Left cardiac atrium (tissue), 4 donors: ENCODE measurements around the gene UQCC3. TPM values are rescaled to one million over a fixed set of nuclear protein-coding genes. Genes with fewer than 3 reads are reported as not detected.
"Not testable (repeated sequence)": the region's sequence is repeated elsewhere in the genome, so short reads cannot be mapped to it uniquely, and the experiment has no call there.

Experiments used
- ATAC-seq, 2 donors: fragments of 200-7000 bp; cut with Tn5 transposase; one replicate each; pipeline ENCODE4 v1.9.1; 2020; ENCODE audit warnings: mild to moderate bottlenecking in 2 of 2, moderate library complexity in 2 of 2
- DNase-seq: peaks from one replicate; pipeline ENCODE4 v3.0.0-alpha.2; 2020
- intact Hi-C, 2 donors: fragments of 100-400 bp; cut with DNase I; formaldehyde crosslinking; loops; one replicate each; pipeline versions ENCODE4 v1.14.1 to v1.15.1; 2022 to 2023
- total RNA-seq, 2 donors: library from RNA; stranded (reverse); fragmentation: NEBNext Ultra II Directional; extraction: Animal tissue kit (Norgen Biotek cat#: 25700); gene quantifications; one replicate each; pipeline ENCODE4 v1.2.1, GENCODE V29; 2021
- donor health status: DM: no; HTN: yes; CAD: no.
- donor health status: DM: no; HTN: yes; CAD: no; lungs with severe emphysema.
- donor health status: DM: yes; HTN: yes; CAD: no.
- donor health status: Dilated cardiomyopathy.

UQCC3 gene
- total RNA-seq, 2 donors from 2014 or later: 6.2 to 7.0 TPM

GRCh38 chr11:62688491-62688890 is 17.0 kb downstream of the UQCC3 start:
- intact Hi-C loops: no loop called here
- no peak for DNase-seq
- peak in 1 of 2 donors; percentile 35 for ATAC-seq

GRCh38 chr11:62689421-62690183 is 18.1 kb downstream of the UQCC3 start, which contains the start of gene LRRN4CL:
LRRN4CL (minus strand) TSS chr11:62689530; CDS start chr11:62688508, 1,022 bp downstream.
- intact Hi-C loops: loop anchor here (10.0 kb wide), 2 partner anchors 295 to 305 kb away; no protein-coding TSS in a partner anchor
- ATAC-seq (peak; percentile 80 to 88), DNase-seq (peak; percentile 82)

DNA sequence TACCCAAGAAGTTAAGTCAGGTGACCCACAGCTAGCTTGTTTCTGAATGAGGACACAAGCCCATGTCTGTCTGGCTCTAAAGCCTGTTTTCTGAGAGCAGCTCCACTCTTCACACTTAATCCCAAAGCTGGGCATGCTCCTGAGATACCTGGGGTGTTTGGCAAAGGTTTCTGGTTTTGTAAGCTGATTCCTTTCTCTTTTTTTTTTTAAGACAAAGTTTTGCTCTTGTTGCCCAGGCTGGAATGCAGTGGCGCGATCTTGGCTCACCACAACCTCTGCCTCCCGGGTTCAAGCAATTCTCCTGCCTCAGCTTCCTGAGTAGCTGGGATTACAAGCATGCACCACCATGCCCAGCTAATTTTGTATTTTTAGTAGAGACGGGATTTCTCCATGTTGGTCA is 22.2 kb downstream of the UQCC3 start:
- ATAC-seq, DNase-seq: not testable (repeated sequence)
- intact Hi-C loops: loop anchor here (10.0 kb wide), 2 partner anchors 299 to 309 kb away; no protein-coding TSS in a partner anchor

DNA sequence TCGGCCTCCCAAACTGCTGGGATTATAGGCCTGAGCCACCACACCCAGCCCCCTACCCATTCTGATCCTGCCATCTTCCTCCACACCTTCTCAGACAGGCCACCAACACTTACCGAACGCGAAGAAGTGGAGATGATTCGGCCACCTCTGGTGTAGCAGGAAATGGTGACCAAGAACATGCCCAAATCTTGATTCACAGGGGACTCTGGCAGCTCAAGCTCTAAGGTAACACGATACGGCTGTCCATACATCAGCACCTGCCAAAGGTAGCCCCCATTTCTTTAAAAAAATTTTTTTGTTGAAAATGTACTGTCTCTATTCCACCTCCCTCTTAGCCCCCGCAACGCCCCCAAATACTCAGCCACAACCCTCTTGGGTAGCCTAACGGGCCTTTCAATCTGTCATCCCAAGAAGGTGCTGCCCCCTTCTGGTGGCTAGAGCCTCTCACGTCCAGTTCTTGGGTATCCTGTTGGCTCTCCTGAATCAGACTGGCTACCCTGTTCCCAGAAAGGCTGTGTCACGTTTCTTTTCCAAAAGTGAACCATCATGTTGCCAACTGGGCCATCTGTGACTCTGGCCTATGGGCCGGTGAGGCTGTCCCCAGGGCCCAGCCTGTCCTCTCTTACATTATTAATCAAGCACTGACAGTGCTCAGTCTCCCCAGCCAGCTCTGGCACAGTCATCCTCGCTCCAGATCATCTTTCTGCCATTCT is 23.1 kb downstream of the UQCC3 start:
- peak; percentile 80 to 81 for ATAC-seq
- DNase-seq: peak; percentile 86
- intact Hi-C loops: loop anchor here (10.0 kb wide), 2 partner anchors 300 to 310 kb away; no protein-coding TSS in a partner anchor

- DNase-seq (no peak), ATAC-seq (no peak)
- intact Hi-C loops: no loop called here
Observed at GRCh38 chr11:62702246-62702645, 30.8 kb downstream of the UQCC3 start.

DNA sequence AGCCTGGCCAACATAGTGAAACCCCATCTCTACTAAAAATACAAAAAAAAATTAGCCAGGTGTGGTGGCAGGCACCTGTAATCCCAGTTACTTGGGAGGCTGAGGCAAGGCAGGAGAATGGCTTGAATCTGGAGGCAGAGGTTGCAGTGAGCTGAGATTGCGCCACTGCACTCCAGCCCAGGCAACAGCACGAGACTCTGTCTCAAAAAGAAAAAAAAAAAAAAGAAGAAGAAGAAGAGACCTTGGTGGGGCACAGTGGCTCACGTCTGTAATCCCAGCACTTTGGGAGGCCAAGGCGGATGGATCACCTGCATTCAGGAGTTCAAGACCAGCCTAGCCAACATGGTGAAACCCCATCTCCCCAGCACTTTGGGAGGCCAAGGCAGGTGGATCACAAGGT is 32.4 kb downstream of the UQCC3 start:
- intact Hi-C loops: not testable (repeated sequence)

GRCh38 chr11:62705413-62705812 is 33.9 kb downstream of the UQCC3 start:
- ATAC-seq (no peak), DNase-seq (no peak)
- intact Hi-C loops: no loop called here

More for the DNA sequence above, 32.4 kb downstream of the UQCC3 start:
- not testable (repeated sequence) for DNase-seq, ATAC-seq

DNA sequence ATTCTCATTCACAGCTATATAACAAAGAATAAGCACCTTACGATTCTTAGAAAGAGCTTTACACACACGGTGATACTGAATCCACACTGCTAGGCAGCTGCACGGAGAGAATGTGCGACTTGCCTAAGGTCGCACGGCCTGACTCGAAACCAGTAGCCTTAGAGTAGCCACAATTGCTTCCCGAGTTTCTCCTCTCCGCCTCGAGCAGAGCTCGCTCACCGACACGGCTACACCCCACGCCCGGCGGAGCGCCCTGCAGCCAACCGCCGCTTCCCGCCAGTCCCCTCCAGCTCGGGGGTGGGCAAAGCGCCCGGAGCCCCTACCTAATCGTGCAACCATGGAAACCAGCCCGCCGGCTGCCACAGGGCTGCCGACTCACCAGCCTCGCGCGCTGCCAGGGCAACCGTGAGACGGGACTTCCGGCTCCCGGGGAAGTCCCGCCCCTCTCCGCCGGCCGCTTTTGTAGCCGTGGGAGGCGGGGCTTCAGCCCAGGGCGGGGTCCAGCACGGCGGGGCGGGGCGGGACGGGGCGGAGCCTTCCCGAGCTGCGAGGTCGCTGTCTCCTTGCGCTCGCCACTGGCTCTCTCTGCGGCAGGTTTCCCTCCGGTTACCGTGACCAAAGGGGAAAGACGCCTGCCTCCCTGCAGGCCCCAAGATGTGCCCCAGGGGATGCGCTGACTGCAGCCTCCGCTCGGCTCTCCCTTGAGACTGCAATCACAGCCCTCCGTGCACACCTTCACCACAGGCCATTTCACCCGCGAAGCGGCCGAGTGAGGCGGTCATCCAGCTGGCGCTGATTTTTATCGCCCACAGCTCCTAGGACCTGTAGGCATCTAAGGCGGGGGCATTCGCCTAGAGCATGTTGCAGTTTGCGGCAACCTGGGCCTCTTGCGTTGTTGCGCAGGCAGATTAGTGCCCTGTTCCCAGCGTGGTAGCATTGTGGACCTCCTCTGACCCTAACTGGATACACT is 34.7 kb downstream of the UQCC3 start:
- ATAC-seq: peak; percentile 89 to 91
- intact Hi-C loops: no loop called here
- DNase-seq: peak; percentile 97

DNA sequence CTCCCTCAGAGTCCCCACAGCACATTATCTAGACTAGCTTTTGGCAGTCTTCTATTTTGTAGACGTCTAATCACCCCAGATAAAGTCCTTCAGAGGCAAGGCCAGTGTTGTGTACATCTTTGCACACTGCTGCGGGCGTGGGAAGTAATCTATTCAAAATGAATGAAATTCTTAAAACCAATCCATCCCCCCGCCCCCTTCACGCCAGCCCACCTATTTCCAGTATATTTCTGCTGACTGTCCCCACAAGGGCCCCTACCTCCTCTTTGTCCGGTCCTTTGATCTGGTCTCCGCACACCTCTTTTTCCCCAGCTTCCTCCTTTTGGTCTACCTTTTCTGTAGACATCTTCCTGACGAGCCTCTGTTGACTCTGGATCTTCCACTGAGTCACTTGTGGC is 35.4 kb downstream of the UQCC3 start:
- ATAC-seq (no peak), DNase-seq (no peak)
- intact Hi-C loops: no loop called here

DNA sequence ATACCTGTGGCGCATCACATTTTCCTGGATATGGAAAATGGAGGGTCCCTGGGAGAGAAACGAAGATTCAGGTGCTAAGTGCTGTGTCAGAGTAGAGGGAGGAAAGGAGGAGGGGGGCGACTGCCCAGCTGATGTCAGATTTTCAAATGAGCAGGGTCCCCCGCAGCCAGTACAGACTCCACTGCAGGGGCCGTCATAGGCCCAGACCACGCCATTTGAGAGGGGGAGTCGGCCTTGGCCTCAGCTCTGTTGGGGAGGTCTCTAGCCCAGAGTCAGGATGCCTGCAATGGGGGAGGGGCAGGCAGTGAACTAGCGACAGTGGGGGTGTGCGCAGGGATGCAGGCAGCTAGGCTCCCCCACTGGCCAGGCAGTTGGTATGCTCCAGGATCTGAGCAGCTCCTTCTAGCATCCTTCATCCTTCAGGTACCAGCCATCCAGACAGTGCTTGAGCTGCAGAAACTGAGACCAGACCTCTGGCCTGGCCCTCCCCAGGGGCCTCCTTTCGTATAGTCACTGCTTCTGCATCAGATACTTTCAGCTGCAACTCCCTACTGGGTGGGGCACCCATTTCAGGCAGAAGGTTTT is 35.9 kb downstream of the UQCC3 start, which contains the start of the genes BSCL2 and GNG3:
Gene BSCL2, minus strand, starts transcription at position 148 of the 585 bp plus-strand sequence. CDS start 229 bp downstream, outside the sequence.
Gene GNG3, plus strand, starts transcription at position 400 of the 585 bp plus-strand sequence. CDS start 620 bp downstream, outside the sequence.
- no peak for DNase-seq
- no peak for ATAC-seq
- intact Hi-C loops: no loop called here

- DNase-seq (no peak), ATAC-seq (no peak)
Observed at GRCh38 chr11:62708392-62708791, 36.9 kb downstream of the UQCC3 start.

GRCh38 chr11:62708793-62709192 is 37.3 kb downstream of the UQCC3 start:
- intact Hi-C loops: no loop called here
- ATAC-seq (peak in 1 of 2 donors; percentile 1), DNase-seq (no peak)

More at GRCh38 chr11:62708392-62708791, 36.9 kb downstream of the UQCC3 start:
- intact Hi-C loops: no loop called here

GRCh38 chr11:62709247-62710000 is 38.0 kb downstream of the UQCC3 start:
- intact Hi-C loops: no loop called here
- peak; percentile 86 to 87 for ATAC-seq
- DNase-seq: peak; percentile 99

GRCh38 chr11:62710001-62710345 is 38.5 kb downstream of the UQCC3 start:
- intact Hi-C loops: no loop called here
- DNase-seq (no peak), ATAC-seq (no peak)

DNA sequence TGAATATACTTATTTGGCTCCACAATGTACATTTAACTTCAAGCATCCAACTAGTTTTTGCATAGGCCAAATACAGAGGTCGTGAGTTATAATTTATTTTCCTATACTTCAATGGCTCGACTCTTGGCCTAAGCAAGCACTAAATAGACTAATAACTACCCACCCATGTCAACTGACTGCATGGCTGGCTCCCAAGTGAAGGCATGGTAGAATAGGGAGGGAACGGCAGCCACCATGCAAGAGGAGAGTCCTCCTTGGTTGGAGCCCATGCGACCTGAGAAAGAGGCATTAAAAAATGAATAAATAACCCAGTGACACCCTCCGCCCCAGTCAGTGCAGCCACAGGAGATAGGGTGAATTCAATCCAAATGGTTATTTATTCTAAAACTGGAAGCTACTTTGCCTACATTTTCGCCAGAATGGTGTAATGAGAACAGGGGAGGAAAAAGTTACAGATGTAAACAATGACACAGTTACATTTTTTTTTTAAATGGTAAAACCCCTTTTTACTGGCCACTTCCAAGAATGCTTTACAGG is 40.9 kb downstream of the UQCC3 start:
- DNase-seq (no peak), ATAC-seq (no peak)
- intact Hi-C loops: no loop called here

- ATAC-seq (no peak), DNase-seq (no peak)
- intact Hi-C loops: no loop called here
Observed at GRCh38 chr11:62712861-62713260, 41.4 kb downstream of the UQCC3 start.

GRCh38 chr11:62713343-62713742 is 41.9 kb downstream of the UQCC3 start:
- peak in 1 of 2 donors; percentile 4 for ATAC-seq
- no peak for DNase-seq
- intact Hi-C loops: no loop called here
